H1 (cell line): Measurements from ENCODE around the gene TCEAL7. TPM values are rescaled to one million over a fixed set of nuclear protein-coding genes. Genes with fewer than 3 reads are reported as not detected.

Experiments used
- CTCF ChIA-PET: fragments of 300-600 bp; sonication (Branson Sonifier 250); formaldehyde crosslinking; loops from one replicate; lab custom pipeline; 2021; ENCODE audit not compliant: partially characterized antibody; lab: Charles Lee
- POLR2A ChIA-PET: fragments of 300-600 bp; sonication (Branson Sonifier 250); formaldehyde crosslinking; loops from one replicate; lab custom pipeline; 2021; ENCODE audit warnings: inconsistent platforms; ENCODE audit not compliant: partially characterized antibody; lab: Charles Lee
- DNase-seq, 2 experiments: peaks; one replicate each; pipeline versions ENCODE4 v3.0.0 to v3.0.0-alpha.2; 2010 to 2022; ENCODE audit warnings: low spot score in 2 of 2, low read depth in 1 of 2, mixed read lengths in 1 of 2
- FAIRE-seq: peaks from 2 replicates; lab custom pipeline; 2011; peaks lifted over from hg19 to GRCh38; lab: Jason Lieb, UNC
- H2AFZ ChIP-seq: 2 replicates; pipeline ENCODE4 v1.8.1; 2012; ENCODE audit warnings: low read length, inconsistent platforms
- H2AK5ac ChIP-seq: 2 replicates; pipeline ENCODE4 v1.6.1; 2013; ENCODE audit warnings: low read depth, low read length
- H2BK120ac ChIP-seq: replicated peaks from 2 replicates; pipeline ENCODE3; 2013; ENCODE audit warnings: low read depth, low read length, inconsistent platforms
- H2BK12ac ChIP-seq: 2 replicates; pipeline ENCODE4 v1.6.1; 2013; ENCODE audit warnings: low read depth, low read length
- H2BK15ac ChIP-seq: 2 replicates; pipeline ENCODE4 v1.6.1; 2013; ENCODE audit warnings: low read length
- H2BK20ac ChIP-seq: 2 replicates; pipeline ENCODE4 v1.6.1; 2013; ENCODE audit warnings: low read length
- H2BK5ac ChIP-seq: 2 replicates; pipeline ENCODE4 v1.6.1; 2013; ENCODE audit warnings: low read depth, low read length
- H3K14ac ChIP-seq: 2 replicates; pipeline ENCODE4 v1.6.1; 2013; ENCODE audit warnings: inconsistent platforms; ENCODE audit not compliant: insufficient read length
- H3K18ac ChIP-seq: 2 replicates; pipeline ENCODE4 v1.6.1; 2013; ENCODE audit warnings: low read length; ENCODE audit errors: extremely low read depth
- H3K23ac ChIP-seq: 2 replicates; pipeline ENCODE4 v1.6.1; 2013; ENCODE audit warnings: inconsistent platforms; ENCODE audit not compliant: insufficient read length
- H3K23me2 ChIP-seq: 2 replicates; pipeline ENCODE4 v1.6.1; 2013; ENCODE audit warnings: low read depth, low read length
- H3K27ac ChIP-seq: 2 replicates; pipeline ENCODE4 v1.6.1; 2011; ENCODE audit warnings: low read depth, low read length, inconsistent platforms
- H3K27me3 ChIP-seq, 4 experiments: replicated peaks in 1 of 4; 1 replicate in 1 of 4; 2 replicates in 3 of 4; pipeline versions ENCODE4 v1.6.1 to v1.8.1; 2011 to 2013; ENCODE audit warnings: low read length in 3 of 4, mild to moderate bottlenecking in 3 of 4, inconsistent platforms in 2 of 4, mixed read lengths in 2 of 4, moderate library complexity in 1 of 4; ENCODE audit not compliant: control insufficient read depth in 3 of 4, insufficient read depth in 3 of 4; ENCODE audit errors: extremely low read depth in 1 of 4
- H3K36me3 ChIP-seq, 4 experiments: 2 replicates each; pipeline versions ENCODE4 v1.6.1 to v1.8.1; 2011 to 2013; ENCODE audit warnings: mild to moderate bottlenecking in 4 of 4, low read length in 3 of 4, moderate library complexity in 2 of 4, control low read depth in 1 of 4, inconsistent platforms in 1 of 4; ENCODE audit not compliant: insufficient read depth in 4 of 4, control insufficient read depth in 2 of 4
- H3K4ac ChIP-seq: replicated peaks from 2 replicates; pipeline ENCODE3; 2013; ENCODE audit warnings: low read length, low read depth, mixed read lengths, inconsistent platforms; ENCODE audit not compliant: insufficient read length
- H3K4me1 ChIP-seq, 4 experiments: replicated peaks in 1 of 4; 1 replicate in 1 of 4; 2 replicates in 3 of 4; pipeline versions ENCODE4 v1.6.1 to v1.8.1; 2011 to 2013; ENCODE audit warnings: low read length in 3 of 4, inconsistent platforms in 2 of 4, mixed read lengths in 1 of 4; ENCODE audit not compliant: insufficient read depth in 4 of 4, control insufficient read depth in 3 of 4
- H3K4me2 ChIP-seq, 2 experiments: 2 replicates each; pipeline versions ENCODE4 v1.6.1 to v1.8.1; 2011 to 2013; ENCODE audit warnings: low read depth in 2 of 2, low read length in 2 of 2, control low read depth in 1 of 2, inconsistent platforms in 1 of 2, mild to moderate bottlenecking in 1 of 2; ENCODE audit not compliant: insufficient read depth in 1 of 2
- H3K4me3 ChIP-seq, 4 experiments: fragments of 200-600, 300-600 bp in 1 of 4; sonication (generic), shearing (Covaris generic), sonication (Bioruptor Twin) in 1 of 4; 2 replicates each; pipeline versions ENCODE4 v1.5.1 to v1.8.1; 2011 to 2016; ENCODE audit warnings: low read length in 4 of 4, low read depth in 3 of 4, control low read depth in 2 of 4, inconsistent platforms in 2 of 4, mild to moderate bottlenecking in 2 of 4, mixed read lengths in 1 of 4, moderate library complexity in 1 of 4; ENCODE audit not compliant: insufficient read depth in 2 of 4; ENCODE audit errors: extremely low read depth in 1 of 4
- H3K56ac ChIP-seq: replicated peaks from 2 replicates; pipeline ENCODE3; 2013; ENCODE audit warnings: low read depth, mild to moderate bottlenecking, mixed read lengths, low read length, inconsistent platforms; ENCODE audit not compliant: insufficient read length
- H3K79me1 ChIP-seq: 2 replicates; pipeline ENCODE4 v1.6.1; 2013; ENCODE audit warnings: low read depth, low read length, control low read depth
- H3K79me2 ChIP-seq, 2 experiments: 2 replicates each; pipeline versions ENCODE4 v1.6.1 to v1.8.1; 2012 to 2013; ENCODE audit warnings: low read length in 2 of 2, mild to moderate bottlenecking in 2 of 2, inconsistent platforms in 1 of 2; ENCODE audit not compliant: insufficient read depth in 2 of 2, control insufficient read depth in 1 of 2
- H3K9ac ChIP-seq, 4 experiments: replicated peaks in 1 of 4; 1 replicate in 1 of 4; 2 replicates in 3 of 4; pipeline versions ENCODE4 v1.6.1 to v1.8.1; 2011 to 2013; ENCODE audit warnings: low read depth in 3 of 4, low read length in 3 of 4, control low read depth in 2 of 4, mild to moderate bottlenecking in 2 of 4, moderate library complexity in 2 of 4, inconsistent platforms in 1 of 4; ENCODE audit errors: extremely low read depth in 1 of 4
- H3K9me3 ChIP-seq, 2 experiments: 2 replicates each; pipeline versions ENCODE4 v1.6.1 to v1.8.1; 2012 to 2013; ENCODE audit warnings: mild to moderate bottlenecking in 2 of 2, moderate library complexity in 2 of 2, control low read depth in 1 of 2, inconsistent platforms in 1 of 2, low read depth in 1 of 2, low read length in 1 of 2, mixed read lengths in 1 of 2; ENCODE audit not compliant: insufficient read depth in 2 of 2
- H4K20me1 ChIP-seq, 2 experiments: replicated peaks in 1 of 2; 2 replicates each; pipeline versions ENCODE3 to v1.8.1; 2011 to 2013; ENCODE audit warnings: inconsistent platforms in 2 of 2, low read length in 2 of 2, mild to moderate bottlenecking in 1 of 2; ENCODE audit not compliant: insufficient read depth in 2 of 2, control insufficient read depth in 1 of 2
- H4K5ac ChIP-seq: 2 replicates; pipeline ENCODE4 v1.6.1; 2013; ENCODE audit warnings: low read length, low read depth, mixed read lengths, inconsistent platforms; ENCODE audit not compliant: insufficient read length
- H4K8ac ChIP-seq: 2 replicates; pipeline ENCODE4 v1.8.0; 2013; ENCODE audit warnings: mild to moderate bottlenecking, moderate library complexity, low read length, inconsistent platforms; ENCODE audit not compliant: insufficient read depth; ENCODE audit errors: extremely low read depth
- H4K91ac ChIP-seq: replicated peaks from 2 replicates; pipeline ENCODE3; 2013; ENCODE audit warnings: low read length, mixed read lengths, inconsistent platforms; ENCODE audit not compliant: insufficient read length
- ASH2L ChIP-seq: fragments of 200-600, 300-600 bp; sonication (generic); IDR thresholded peaks from one replicate; pipeline ENCODE4 v1.7.1; 2017; ENCODE audit warnings: low read length
- BCL11A ChIP-seq, 2 experiments: IDR thresholded peaks; one replicate each; pipeline ENCODE4 v1.6.1; 2011; ENCODE audit warnings: low read depth in 2 of 2, low read length in 2 of 2, mild to moderate bottlenecking in 2 of 2
- POLR2AphosphoS5 ChIP-seq: IDR thresholded peaks from 2 replicates; pipeline ENCODE4 v1.6.1; 2011; ENCODE audit warnings: low read depth, low read length
- SAP30 ChIP-seq: fragments of 300-600 bp; sonication (generic); IDR thresholded peaks from 2 replicates; pipeline ENCODE4 v1.7.1; 2012; ENCODE audit warnings: low read length, moderate library complexity, mild to moderate bottlenecking, inconsistent platforms; ENCODE audit not compliant: insufficient read depth, insufficient replicate concordance
- WGBS, 2 experiments: shearing (Covaris generic) in 1 of 2; methylation state at CpG; one replicate each; pipeline versions ENCODE4 v1.1.6 to v1.1.7; 2013 to 2015; ENCODE audit warnings: low lambda C conversion rate in 2 of 2, mixed read lengths in 2 of 2, inconsistent platforms in 1 of 2, low coverage in 1 of 2, missing lambda C conversion rate in 1 of 2; ENCODE audit not compliant: insufficient replicate concordance in 2 of 2, insufficient coverage in 1 of 2, insufficient read length in 1 of 2; ENCODE audit errors: extremely low coverage in 1 of 2, missing lambda C conversion rate in 1 of 2; 5-methylcytosine and 5-hydroxymethylcytosine counted together
- polyA plus RNA-seq, 7 experiments: library from polyadenylated mRNA; depleted of rRNA in 3 of 7; stranded (reverse) in 5 of 7; unstranded in 2 of 7; fragments of >200 nt in 5 of 7; fragments of 200-250 nt in 2 of 7; gene quantifications; 1 replicate in 5 of 7; 2 replicates in 1 of 7; 4 replicates in 1 of 7; pipeline versions ENCODE4 v1.2.1 to v1.2.3, GENCODE V29; 2011 to 2013; ENCODE audit warnings: missing spikeins in 2 of 7, mixed read lengths in 2 of 7
- total RNA-seq: library from RNA; stranded (reverse); fragmentation: NEBNext Ultra II Directional; extraction: Animal tissue kit (Norgen Biotek cat#: 25700); gene quantifications from 2 replicates; pipeline ENCODE4 v1.2.1, GENCODE V29; 2021
- TF ChIP-seq, protein P1 (sequence below): IDR thresholded peaks from 2 replicates; pipeline ENCODE4 v1.6.1; 2011; ENCODE audit warnings: low read depth, mild to moderate bottlenecking, low read length; ENCODE audit not compliant: insufficient read depth
- TF ChIP-seq, protein P2 (sequence below): IDR thresholded peaks from 2 replicates; pipeline ENCODE4 v1.6.1; 2012; ENCODE audit warnings: inconsistent platforms
- TF ChIP-seq, protein P3 (sequence below), 3 experiments: IDR thresholded peaks; 1 replicate in 2 of 3; 2 replicates in 1 of 3; pipeline versions ENCODE4 v1.5.1 to v1.6.1; 2011; ENCODE audit warnings: low read length in 3 of 3, mild to moderate bottlenecking in 3 of 3, inconsistent platforms in 2 of 3, low read depth in 1 of 3, moderate library complexity in 1 of 3; ENCODE audit not compliant: insufficient read depth in 1 of 3; ENCODE audit errors: control extremely low read depth in 1 of 3
- TF ChIP-seq, protein P4 (sequence below): IDR thresholded peaks from 2 replicates; pipeline ENCODE4 v1.6.1; 2012; ENCODE audit warnings: low read length, inconsistent platforms

TCEAL7 gene
- total and polyA plus RNA-seq, 2 of the 8 experiments (the other 6 are each of a cell fraction or from before 2014, with no cell fraction given), result 7.9 to 11.6 TPM

DNA sequence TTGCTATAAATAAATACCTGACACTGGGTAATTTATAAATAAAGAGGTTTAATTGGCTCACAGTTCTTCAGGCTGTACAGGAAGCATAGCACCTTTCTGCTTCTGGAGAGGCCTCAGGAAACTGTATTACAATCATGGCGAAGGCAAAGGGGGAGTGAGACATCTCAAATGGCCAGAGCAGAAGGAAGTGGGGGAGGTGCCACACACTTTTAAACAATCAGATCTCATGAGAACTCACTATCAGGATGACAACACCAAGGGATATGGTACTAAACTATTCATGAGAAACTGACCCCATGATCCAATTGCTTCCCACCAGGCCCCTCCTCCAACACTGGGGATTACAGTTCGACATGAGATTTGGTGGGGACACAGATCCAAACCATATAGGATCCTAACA is 14.6 kb downstream of the TCEAL7 start:
- H3K23me2 ChIP-seq, result peaks cover 6% of the 10 kb centered on the region; the same call in 1 of the 2 replicates
- H3K56ac ChIP-seq, result no peak overlapping the region
- ChIA-PET POLR2A (no interaction called here), CTCF (no interaction called here)
- no peak overlapping the region for H4K5ac ChIP-seq
- H2BK120ac ChIP-seq, result no peak overlapping the region
- no peaks in the 10 kb centered on the region for H3K36me3 ChIP-seq
- H3K79me1 ChIP-seq, result no peaks in the 10 kb centered on the region
- no peak overlapping the region for H4K8ac ChIP-seq
- DNase-seq (no peak), FAIRE-seq (no peak)
- H3K27me3 ChIP-seq, result no peaks in the 10 kb centered on the region
- no peak overlapping the region for H3K27ac ChIP-seq
- H3K9ac ChIP-seq, result no peak overlapping the region
- no peak overlapping the region for H2AK5ac ChIP-seq
- no peak overlapping the region for H2BK15ac ChIP-seq
- no peak overlapping the region for H3K23ac ChIP-seq
- no peak overlapping the region for H2BK12ac ChIP-seq
- H2BK5ac ChIP-seq, result no peak overlapping the region
- no peaks in the 10 kb centered on the region for H3K9me3 ChIP-seq
- no peak overlapping the region for H3K4ac ChIP-seq
- H3K4me2 ChIP-seq, result no peak overlapping the region
- TF ChIP-seq, protein P1, sequence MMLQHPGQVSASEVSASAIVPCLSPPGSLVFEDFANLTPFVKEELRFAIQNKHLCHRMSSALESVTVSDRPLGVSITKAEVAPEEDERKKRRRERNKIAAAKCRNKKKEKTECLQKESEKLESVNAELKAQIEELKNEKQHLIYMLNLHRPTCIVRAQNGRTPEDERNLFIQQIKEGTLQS, result no peak
- TF ChIP-seq BCL11A (IDR thresholded peaks at IDR 0.05; ENCODE audit: low read depth in 2 of 2, low read length in 2 of 2), result no peak
- TF ChIP-seq, protein P2, sequence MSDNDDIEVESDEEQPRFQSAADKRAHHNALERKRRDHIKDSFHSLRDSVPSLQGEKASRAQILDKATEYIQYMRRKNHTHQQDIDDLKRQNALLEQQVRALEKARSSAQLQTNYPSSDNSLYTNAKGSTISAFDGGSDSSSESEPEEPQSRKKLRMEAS, result no peak
- TF ChIP-seq, protein P3, sequence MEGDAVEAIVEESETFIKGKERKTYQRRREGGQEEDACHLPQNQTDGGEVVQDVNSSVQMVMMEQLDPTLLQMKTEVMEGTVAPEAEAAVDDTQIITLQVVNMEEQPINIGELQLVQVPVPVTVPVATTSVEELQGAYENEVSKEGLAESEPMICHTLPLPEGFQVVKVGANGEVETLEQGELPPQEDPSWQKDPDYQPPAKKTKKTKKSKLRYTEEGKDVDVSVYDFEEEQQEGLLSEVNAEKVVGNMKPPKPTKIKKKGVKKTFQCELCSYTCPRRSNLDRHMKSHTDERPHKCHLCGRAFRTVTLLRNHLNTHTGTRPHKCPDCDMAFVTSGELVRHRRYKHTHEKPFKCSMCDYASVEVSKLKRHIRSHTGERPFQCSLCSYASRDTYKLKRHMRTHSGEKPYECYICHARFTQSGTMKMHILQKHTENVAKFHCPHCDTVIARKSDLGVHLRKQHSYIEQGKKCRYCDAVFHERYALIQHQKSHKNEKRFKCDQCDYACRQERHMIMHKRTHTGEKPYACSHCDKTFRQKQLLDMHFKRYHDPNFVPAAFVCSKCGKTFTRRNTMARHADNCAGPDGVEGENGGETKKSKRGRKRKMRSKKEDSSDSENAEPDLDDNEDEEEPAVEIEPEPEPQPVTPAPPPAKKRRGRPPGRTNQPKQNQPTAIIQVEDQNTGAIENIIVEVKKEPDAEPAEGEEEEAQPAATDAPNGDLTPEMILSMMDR (IDR thresholded peaks at IDR 0.05; ENCODE audit: control extremely low read depth in 1 of 3, insufficient read depth in 1 of 3, low read depth in 1 of 3, low read length in 3 of 3), result no peak
- TF ChIP-seq SAP30, result no peak
- no peak for TF ChIP-seq POLR2AphosphoS5
- TF ChIP-seq, protein P4, sequence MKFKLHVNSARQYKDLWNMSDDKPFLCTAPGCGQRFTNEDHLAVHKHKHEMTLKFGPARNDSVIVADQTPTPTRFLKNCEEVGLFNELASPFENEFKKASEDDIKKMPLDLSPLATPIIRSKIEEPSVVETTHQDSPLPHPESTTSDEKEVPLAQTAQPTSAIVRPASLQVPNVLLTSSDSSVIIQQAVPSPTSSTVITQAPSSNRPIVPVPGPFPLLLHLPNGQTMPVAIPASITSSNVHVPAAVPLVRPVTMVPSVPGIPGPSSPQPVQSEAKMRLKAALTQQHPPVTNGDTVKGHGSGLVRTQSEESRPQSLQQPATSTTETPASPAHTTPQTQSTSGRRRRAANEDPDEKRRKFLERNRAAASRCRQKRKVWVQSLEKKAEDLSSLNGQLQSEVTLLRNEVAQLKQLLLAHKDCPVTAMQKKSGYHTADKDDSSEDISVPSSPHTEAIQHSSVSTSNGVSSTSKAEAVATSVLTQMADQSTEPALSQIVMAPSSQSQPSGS, result no peak
- TF ChIP-seq ASH2L, result no peak
- H2BK20ac ChIP-seq, result no peak overlapping the region
- H3K14ac ChIP-seq, result no peak overlapping the region
- H4K91ac ChIP-seq, result no peak overlapping the region
- no peaks in the 10 kb centered on the region for H4K20me1 ChIP-seq
- no peak overlapping the region for H2AFZ ChIP-seq
- WGBS, 2 experiments, result 64% methylated on average over 2 of the region's 2 CpGs; no CpG with 5 or more reads in 1 of the 2 experiments
- H3K18ac ChIP-seq, result no peak overlapping the region
- H3K79me2 ChIP-seq, result no peaks in the 10 kb centered on the region
- no peak overlapping the region for H3K4me3 ChIP-seq
- no peaks in the 10 kb centered on the region; a peak in 3 of 7 replicates for H3K4me1 ChIP-seq
